Vagina (tissue), 2 donors: ENCODE results near the gene MED13L. TPM values are rescaled to one million over a fixed set of nuclear protein-coding genes. Genes with fewer than 3 reads are reported as not detected.
"Not testable (repeated sequence)": the region's sequence is repeated elsewhere in the genome, so short reads cannot be mapped to it uniquely, and the experiment has no call there.

ENCODE experiments used
- DNase-seq, 2 donors: peaks; one replicate each; pipeline ENCODE4 v3.0.0-alpha.2; 2017; ENCODE audit errors: extremely low spot score in 2 of 2
- H3K27ac ChIP-seq: fragments of 200-600 bp; sonication (generic); one replicate; pipeline ENCODE4 v1.5.1; 2019
- H3K27me3 ChIP-seq: fragments of 200-600 bp; sonication (generic); one replicate; pipeline ENCODE4 v1.5.1; 2019
- H3K36me3 ChIP-seq, 2 donors: fragments of 200-600 bp; sonication (generic); one replicate each; pipeline ENCODE4 v1.5.1; 2017 to 2019
- H3K4me1 ChIP-seq: fragments of 200-600 bp; sonication (generic); one replicate; pipeline ENCODE4 v1.5.1; 2019
- H3K4me3 ChIP-seq, 2 donors: fragments of 200-600 bp; sonication (generic); 1 replicate in 1 of 2; 2 replicates in 1 of 2; pipeline ENCODE4 v1.5.1; 2016 to 2019
- H3K9me3 ChIP-seq: fragments of 200-600 bp; sonication (generic); one replicate; pipeline ENCODE4 v1.5.1; 2019
- CTCF ChIP-seq, 3 experiments: fragments of 450-650 bp in 2 of 3; fragments of 200-600 bp in 1 of 3; sonication (generic) in 1 of 3; IDR thresholded peaks; one replicate each; pipeline ENCODE4 v1.5.1; 2017 to 2019; ENCODE audit warnings: antibody characterized with exemption in 3 of 3, mild to moderate bottlenecking in 2 of 3, moderate library complexity in 2 of 3
- POLR2A ChIP-seq, 2 donors: fragments of 450-650 bp; IDR thresholded peaks; one replicate each; pipeline ENCODE4 v1.6.1; 2017; ENCODE audit warnings: antibody characterized with exemption in 2 of 2, mild to moderate bottlenecking in 2 of 2, moderate library complexity in 2 of 2
- POLR2AphosphoS5 ChIP-seq, 2 donors: sonication (generic); formaldehyde crosslinking; IDR thresholded peaks; one replicate each; pipeline ENCODE4 v1.9.0; 2017; ENCODE audit warnings: antibody characterized with exemption in 2 of 2, mild to moderate bottlenecking in 2 of 2, low read depth in 1 of 2; ENCODE audit not compliant: insufficient read depth in 1 of 2
- intact Hi-C: fragments of 100-400 bp; cut with DNase I; formaldehyde crosslinking; loops from one replicate; pipeline ENCODE4 v1.15.1; 2023
- total RNA-seq: library from RNA; depleted of rRNA; stranded (reverse); fragments of >200 nt; gene quantifications from one replicate; pipeline ENCODE4 v1.2.3, GENCODE V29; 2016

The MED13L gene
- total RNA-seq, 1 donor from 2014 or later, result 161 TPM

- TF ChIP-seq POLR2A (IDR thresholded peaks at IDR 0.05) (no peak), CTCF (IDR thresholded peaks at IDR 0.05) (no peak), POLR2AphosphoS5 (IDR thresholded peaks at IDR 0.05; ENCODE audit: insufficient read depth in 1 of 2, low read depth in 1 of 2) (no peak)
- Histone ChIP-seq H3K27me3 (no peaks in the 10 kb centered on the region), H3K9me3 (no peaks in the 10 kb centered on the region), H3K4me1 (no peaks in the 10 kb centered on the region), H3K27ac (no peak overlapping the region), H3K36me3 (peaks cover 0 to 40% of the 10 kb centered on the region in 2 donors), H3K4me3 (no peak overlapping the region)
- no peak for DNase-seq
- intact Hi-C loops, result no loop called here
Measured at GRCh38 chr12:115979851-115980250, 297.6 kb downstream of the MED13L start.

GRCh38 chr12:115979351-115979750 is 298.1 kb downstream of the MED13L start:
- peaks cover 0 to 38% of the 10 kb centered on the region in 2 donors for H3K36me3 ChIP-seq
- H3K27ac ChIP-seq, result no peak overlapping the region
- intact Hi-C loops, result no loop called here

GRCh38 chr12:115976829-115977228 is 300.7 kb downstream of the MED13L start:
- H3K9me3 ChIP-seq, intact Hi-C loops, H3K4me3 ChIP-seq, H3K4me1 ChIP-seq, DNase-seq, H3K27me3 ChIP-seq, H3K27ac ChIP-seq: not testable (repeated sequence)
- peaks cover 4 to 35% of the 10 kb centered on the region in 2 donors for H3K36me3 ChIP-seq

More at GRCh38 chr12:115979351-115979750, 298.1 kb downstream of the MED13L start:
- TF ChIP-seq POLR2AphosphoS5 (IDR thresholded peaks at IDR 0.05; ENCODE audit: insufficient read depth in 1 of 2, low read depth in 1 of 2), result no peak
- TF ChIP-seq CTCF (IDR thresholded peaks at IDR 0.05), result no peak
- TF ChIP-seq POLR2A (IDR thresholded peaks at IDR 0.05), result no peak
- H3K4me3 ChIP-seq, result no peak overlapping the region
- no peak for DNase-seq
- no peaks in the 10 kb centered on the region for H3K4me1 ChIP-seq
- H3K27me3 ChIP-seq, result no peaks in the 10 kb centered on the region
- no peaks in the 10 kb centered on the region for H3K9me3 ChIP-seq

- peaks cover 7 to 46% of the 10 kb centered on the region in 2 donors for H3K36me3 ChIP-seq
- H3K4me3 ChIP-seq, result no peak overlapping the region
- no peaks in the 10 kb centered on the region for H3K9me3 ChIP-seq
- no peaks in the 10 kb centered on the region for H3K4me1 ChIP-seq
- DNase-seq, result no peak
- TF ChIP-seq POLR2A (IDR thresholded peaks at IDR 0.05), result no peak
- intact Hi-C loops, result no loop called here
- H3K27ac ChIP-seq, result no peak overlapping the region
- H3K27me3 ChIP-seq, result no peaks in the 10 kb centered on the region
Measured at GRCh38 chr12:115975411-115975810, 302.1 kb downstream of the MED13L start.

GRCh38 chr12:115973968-115974724 is 303.3 kb downstream of the MED13L start:
- Histone ChIP-seq H3K27me3 (no peaks in the 10 kb centered on the region), H3K4me1 (no peaks in the 10 kb centered on the region), H3K36me3 (peaks cover 7 to 56% of the 10 kb centered on the region in 2 donors), H3K4me3 (no peak overlapping the region), H3K27ac (no peak overlapping the region), H3K9me3 (no peaks in the 10 kb centered on the region)
- no peak for TF ChIP-seq CTCF (IDR thresholded peaks at IDR 0.05)
- no peak for TF ChIP-seq POLR2AphosphoS5 (IDR thresholded peaks at IDR 0.05; ENCODE audit: insufficient read depth in 1 of 2, low read depth in 1 of 2)
- no peak for TF ChIP-seq POLR2A (IDR thresholded peaks at IDR 0.05)
- intact Hi-C loops, result no loop called here
- no peak for DNase-seq

GRCh38 chr12:115973066-115973465 is 304.4 kb downstream of the MED13L start:
- Histone ChIP-seq H3K27me3 (no peaks in the 10 kb centered on the region), H3K9me3 (no peaks in the 10 kb centered on the region), H3K4me1 (no peaks in the 10 kb centered on the region), H3K36me3 (peaks cover 7 to 66% of the 10 kb centered on the region in 2 donors), H3K4me3 (no peak overlapping the region), H3K27ac (no peak overlapping the region)
- TF ChIP-seq CTCF (IDR thresholded peaks at IDR 0.05) (no peak), POLR2AphosphoS5 (IDR thresholded peaks at IDR 0.05; ENCODE audit: insufficient read depth in 1 of 2, low read depth in 1 of 2) (no peak), POLR2A (IDR thresholded peaks at IDR 0.05) (no peak)
- intact Hi-C loops, result no loop called here
- no peak for DNase-seq
